SK-N-SH (cell line): ENCODE results near the gene THBS3. TPM values are rescaled to one million over a fixed set of nuclear protein-coding genes. Genes with fewer than 3 reads are reported as not detected.

Experiments used
- CTCF ChIA-PET: fragments of 300-600, 350-600 bp; formaldehyde crosslinking; extraction: SDS; loops from one replicate; lab custom pipeline; 2021; lab: Yijun Ruan, JAX
- POLR2A ChIA-PET: fragments of 350-600 bp; sonication (Branson Sonifier 250); formaldehyde crosslinking; extraction: SDS; loops from one replicate; lab custom pipeline; 2020; ENCODE audit warnings: antibody characterized with exemption, inconsistent platforms; lab: Yijun Ruan, JAX
- DNase-seq: peaks from one replicate; pipeline ENCODE4 v3.0.0; 2012
- H2AFZ ChIP-seq: fragments of 200-600 bp; sonication (generic); 2 replicates; pipeline ENCODE4 v1.8.1; 2016; ENCODE audit warnings: antibody characterized with exemption, mild to moderate bottlenecking, low read depth
- H3F3A ChIP-seq: fragments of 200-600 bp; sonication (generic); replicated peaks from 2 replicates; pipeline ENCODE3; 2016; ENCODE audit warnings: antibody characterized with exemption, mild to moderate bottlenecking; ENCODE audit not compliant: insufficient read depth
- H3K27ac ChIP-seq, 2 experiments: fragments of 200-500 bp in 1 of 2; fragments of 200-600 bp in 1 of 2; sonication (Bioruptor generic) in 1 of 2; sonication (generic), shearing (Covaris generic) in 1 of 2; 2 replicates each; pipeline versions ENCODE4 v1.5.1 to v1.6.1; 2014 to 2016; ENCODE audit warnings: low read depth in 2 of 2, inconsistent platforms in 1 of 2, low read length in 1 of 2, mild to moderate bottlenecking in 1 of 2, mixed read lengths in 1 of 2
- H3K27me3 ChIP-seq: fragments of 200-600 bp; sonication (generic), shearing (Covaris generic); 2 replicates; pipeline ENCODE4 v1.6.1; 2016; ENCODE audit warnings: mixed run types; ENCODE audit not compliant: insufficient read depth
- H3K36me3 ChIP-seq, 2 experiments: fragments of 200-500 bp in 1 of 2; fragments of 200-600 bp in 1 of 2; sonication (Bioruptor generic) in 1 of 2; sonication (generic) in 1 of 2; replicated peaks in 1 of 2; 2 replicates each; pipeline versions ENCODE3 to v1.5.1; 2014 to 2016; ENCODE audit warnings: low read length in 1 of 2, mild to moderate bottlenecking in 1 of 2; ENCODE audit not compliant: insufficient read depth in 2 of 2, control insufficient read depth in 1 of 2
- H3K4me1 ChIP-seq, 2 experiments: fragments of 200-500 bp in 1 of 2; fragments of 200-600 bp in 1 of 2; sonication (Bioruptor generic) in 1 of 2; sonication (generic), shearing (Covaris generic) in 1 of 2; 2 replicates each; pipeline versions ENCODE4 v1.5.1 to v1.6.1; 2014 to 2016; ENCODE audit warnings: low read depth in 1 of 2, low read length in 1 of 2, mixed run types in 1 of 2; ENCODE audit not compliant: insufficient read depth in 2 of 2, control insufficient read depth in 1 of 2
- H3K4me2 ChIP-seq: fragments of 200-600 bp; sonication (generic), shearing (Covaris generic); 2 replicates; pipeline ENCODE4 v1.6.1; 2017; ENCODE audit warnings: mixed run types
- H3K4me3 ChIP-seq, 2 experiments: fragments of 200-500 bp in 1 of 2; fragments of 200-600 bp in 1 of 2; sonication (Bioruptor generic) in 1 of 2; sonication (generic), shearing (Covaris generic) in 1 of 2; 2 replicates each; pipeline versions ENCODE4 v1.5.1 to v1.8.1; 2014 to 2016; ENCODE audit warnings: low read depth in 2 of 2, inconsistent platforms in 1 of 2, low read length in 1 of 2, mild to moderate bottlenecking in 1 of 2, mixed read lengths in 1 of 2, moderate library complexity in 1 of 2
- H3K79me2 ChIP-seq: fragments of 200-600 bp; sonication (generic); 2 replicates; pipeline ENCODE4 v1.8.1; 2017; ENCODE audit warnings: mild to moderate bottlenecking; ENCODE audit not compliant: insufficient read depth
- H3K9ac ChIP-seq: fragments of 200-600 bp; sonication (generic); 2 replicates; pipeline ENCODE4 v1.6.1; 2017; ENCODE audit warnings: mixed run types
- H3K9me2 ChIP-seq: fragments of 200-600 bp; sonication (generic); 2 replicates; pipeline ENCODE4 v1.6.1; 2017; ENCODE audit warnings: mixed run types
- H3K9me3 ChIP-seq: fragments of 200-600 bp; sonication (generic); 2 replicates; pipeline ENCODE4 v1.6.1; 2017; ENCODE audit warnings: mixed run types, mild to moderate bottlenecking, moderate library complexity
- H4K20me1 ChIP-seq: fragments of 200-600 bp; sonication (generic); 2 replicates; pipeline ENCODE4 v1.6.1; 2017; ENCODE audit warnings: mild to moderate bottlenecking, mixed run types; ENCODE audit not compliant: insufficient read depth
- EZH2phosphoT487 ChIP-seq: fragments of 200-600 bp; sonication (generic); IDR thresholded peaks from 2 replicates; pipeline ENCODE4 v1.6.1; 2017; ENCODE audit warnings: low read depth, mixed run types, mild to moderate bottlenecking, antibody characterized with exemption, moderate library complexity, borderline replicate concordance
- FOSL2 ChIP-seq: IDR thresholded peaks from 2 replicates; pipeline ENCODE4 v1.4.0; 2012; ENCODE audit warnings: low read depth, mild to moderate bottlenecking, moderate library complexity, borderline replicate concordance
- FOXJ3 ChIP-seq: sonication (generic); formaldehyde crosslinking; IDR thresholded peaks from 2 replicates; pipeline ENCODE4 v1.5.1; 2020; ENCODE audit warnings: mild to moderate bottlenecking, missing genetic modification reagents
- GABPA ChIP-seq: IDR thresholded peaks from 2 replicates; pipeline ENCODE4 v1.4.0; 2012; ENCODE audit warnings: low read depth, mild to moderate bottlenecking
- IRF3 ChIP-seq: fragments of 150-350 bp; IDR thresholded peaks from 2 replicates; pipeline ENCODE4 v1.6.1; 2016; ENCODE audit warnings: mild to moderate bottlenecking, low read depth, low read length
- JUND ChIP-seq: IDR thresholded peaks from 2 replicates; pipeline ENCODE4 v1.4.0; 2012
- NFIC ChIP-seq: IDR thresholded peaks from 2 replicates; pipeline ENCODE4 v1.4.0; 2012; ENCODE audit warnings: borderline replicate concordance
- NRF1 ChIP-seq: IDR thresholded peaks from 2 replicates; pipeline ENCODE4 v1.6.1; 2012; ENCODE audit warnings: low read depth, mild to moderate bottlenecking, low read length
- POLR2AphosphoS5 ChIP-seq: IDR thresholded peaks from 2 replicates; pipeline ENCODE4 v1.6.1; 2012; ENCODE audit warnings: low read depth, low read length
- RAD21 ChIP-seq: IDR thresholded peaks from 2 replicates; pipeline ENCODE4 v1.6.1; 2012; ENCODE audit warnings: mild to moderate bottlenecking, low read length
- RCOR1 ChIP-seq: fragments of 150-350 bp; IDR thresholded peaks from 2 replicates; pipeline ENCODE4 v1.6.1; 2017; ENCODE audit warnings: antibody characterized with exemption, low read length
- RFX5 ChIP-seq: IDR thresholded peaks from 2 replicates; pipeline ENCODE4 v1.6.1; 2012; ENCODE audit warnings: mild to moderate bottlenecking, improper control_type of control experiment, low read length
- TAF1 ChIP-seq: IDR thresholded peaks from 2 replicates; pipeline ENCODE4 v1.6.1; 2012; ENCODE audit warnings: low read depth, mild to moderate bottlenecking, low read length, moderate library complexity, borderline replicate concordance
- TCF12 ChIP-seq: IDR thresholded peaks from 2 replicates; pipeline ENCODE4 v1.4.0; 2012
- TEAD4 ChIP-seq: IDR thresholded peaks from 2 replicates; pipeline ENCODE4 v1.4.0; 2012; ENCODE audit warnings: mild to moderate bottlenecking, borderline replicate concordance; ENCODE audit not compliant: insufficient read depth
- USF1 ChIP-seq: IDR thresholded peaks from 2 replicates; pipeline ENCODE4 v1.4.0; 2012; ENCODE audit warnings: low read depth, borderline replicate concordance
- WGBS: methylation state at CpG from one replicate; pipeline ENCODE4 v1.1.6; 2017; ENCODE audit warnings: low lambda C conversion rate; 5-methylcytosine and 5-hydroxymethylcytosine counted together
- polyA plus RNA-seq, 3 experiments: library from polyadenylated mRNA; depleted of rRNA; stranded (reverse); fragments of >200 nt; gene quantifications; 2 replicates each; pipeline ENCODE4 v1.2.3, GENCODE V29; 2012

Gene THBS3
- polyA plus RNA-seq, 1 of the 3 experiments (the other 2 are of a cell fraction) = 124 TPM

- Histone ChIP-seq H3K27ac (no peak overlapping the region), H3K36me3 (peaks cover 20 to 48% of the 10 kb centered on the region in 2 experiments), H2AFZ (no peak overlapping the region), H3K4me2 (no peak overlapping the region), H3K4me1 (peaks cover 0 to 11% of the 10 kb centered on the region in 2 experiments; a peak in 1 of 4 replicates), H3K9me2 (no peaks in the 10 kb centered on the region), H3K9me3 (no peaks in the 10 kb centered on the region), H3K27me3 (no peaks in the 10 kb centered on the region), H4K20me1 (no peaks in the 10 kb centered on the region)
- POLR2A ChIA-PET = interaction anchor here (2.3 kb wide), 1 partner anchor 8 kb away, joined by 10 read pairs; no protein-coding TSS in a partner anchor
- no peak for DNase-seq
- CTCF ChIA-PET = interaction anchor here (1.0 to 3.2 kb wide), 5 partner anchors 9 to 48 kb away, joined by 3 to 31 read pairs (median 6); no protein-coding TSS in a partner anchor
- peak; percentile 45; the same call in 1 of the 2 replicates for TF ChIP-seq POLR2AphosphoS5
- TF ChIP-seq FOXJ3 (CRISPR knock-in tag) = no peak
- TF ChIP-seq, all 33 proteins: peak for 1
- 92% methylated on average over 6 of the region's 7 CpGs for WGBS
- H3F3A ChIP-seq = peaks cover 24% of the 10 kb centered on the region
- no peak overlapping the region for H3K4me3 ChIP-seq
- no peak overlapping the region for H3K9ac ChIP-seq
- H3K79me2 ChIP-seq = peaks cover 16% of the 10 kb centered on the region
Measured at GRCh38 chr1:155202198-155202597, 5.5 kb downstream of the THBS3 start.

- Histone ChIP-seq H3K79me2 (peaks cover 19% of the 10 kb centered on the region), H3K4me2 (no peak overlapping the region), H3K36me3 (peaks cover 19 to 57% of the 10 kb centered on the region in 2 experiments), H3K4me1 (peaks cover 0 to 3% of the 10 kb centered on the region in 2 experiments; a peak in 1 of 4 replicates), H3K9me3 (no peaks in the 10 kb centered on the region), H3K27me3 (no peaks in the 10 kb centered on the region), H3K9ac (no peak overlapping the region), H3F3A (peaks cover 16% of the 10 kb centered on the region), H3K4me3 (no peak overlapping the region), H3K27ac (no peak overlapping the region), H3K9me2 (no peaks in the 10 kb centered on the region), H2AFZ (no peak overlapping the region), H4K20me1 (no peaks in the 10 kb centered on the region)
- WGBS = 95% methylated on average over 2 of the region's 5 CpGs
- DNase-seq = no peak
- CTCF ChIA-PET = interaction anchor here (1.3 kb wide), 1 partner anchor 26 kb away, joined by 3 read pairs; no protein-coding TSS in a partner anchor
- POLR2A ChIA-PET = interaction anchor here (0.6 kb wide), 1 partner anchor 694 kb away, joined by 3 read pairs; no protein-coding TSS in a partner anchor
- TF ChIP-seq FOSL2 = no peak
- no peak for TF ChIP-seq NRF1
- no peak for TF ChIP-seq TCF12
- TF ChIP-seq USF1 = no peak
- no peak for TF ChIP-seq TEAD4
- no peak for TF ChIP-seq RCOR1
- TF ChIP-seq JUND = no peak
- no peak for TF ChIP-seq IRF3
- no peak for TF ChIP-seq RAD21
- TF ChIP-seq GABPA = no peak
- TF ChIP-seq RFX5 = no peak
- no peak for TF ChIP-seq TAF1
- TF ChIP-seq EZH2phosphoT487 = no peak
- no peak for TF ChIP-seq NFIC
Measured at GRCh38 chr1:155200920-155201319, 6.8 kb downstream of the THBS3 start.
